ENCODE data around the gene BBS12. TPM values are rescaled to one million over a fixed set of nuclear protein-coding genes. Genes with fewer than 3 reads are reported as not detected.
A peak's percentile ranks its signal among the peaks of the same experiment; 100 is the strongest.

The BBS12 gene
- total RNA-seq, 4 donors from 2014 or later: 3.6 to 9.9 (median 6.2) TPM

DNA sequence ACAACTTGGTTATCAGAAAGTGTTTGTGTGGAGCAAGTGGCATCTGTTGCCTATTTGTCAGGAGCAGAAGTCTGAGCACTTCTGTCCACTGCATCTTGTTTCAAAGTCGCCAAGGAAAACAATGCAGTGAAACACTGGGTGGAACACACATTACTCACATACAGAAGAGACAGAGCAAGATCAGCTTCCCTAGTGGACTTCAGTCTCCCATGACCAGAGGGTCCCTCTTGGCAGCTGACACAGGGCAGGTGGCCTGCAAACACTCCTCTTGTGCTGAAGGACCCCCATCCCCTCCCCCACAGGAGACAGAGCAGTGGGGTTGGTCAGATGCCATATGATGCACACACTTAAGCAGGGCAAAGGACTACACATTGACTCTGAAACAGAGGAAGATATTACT is 3.6 kb upstream of the BBS12 start:
- TF ChIP-seq, protein P1, sequence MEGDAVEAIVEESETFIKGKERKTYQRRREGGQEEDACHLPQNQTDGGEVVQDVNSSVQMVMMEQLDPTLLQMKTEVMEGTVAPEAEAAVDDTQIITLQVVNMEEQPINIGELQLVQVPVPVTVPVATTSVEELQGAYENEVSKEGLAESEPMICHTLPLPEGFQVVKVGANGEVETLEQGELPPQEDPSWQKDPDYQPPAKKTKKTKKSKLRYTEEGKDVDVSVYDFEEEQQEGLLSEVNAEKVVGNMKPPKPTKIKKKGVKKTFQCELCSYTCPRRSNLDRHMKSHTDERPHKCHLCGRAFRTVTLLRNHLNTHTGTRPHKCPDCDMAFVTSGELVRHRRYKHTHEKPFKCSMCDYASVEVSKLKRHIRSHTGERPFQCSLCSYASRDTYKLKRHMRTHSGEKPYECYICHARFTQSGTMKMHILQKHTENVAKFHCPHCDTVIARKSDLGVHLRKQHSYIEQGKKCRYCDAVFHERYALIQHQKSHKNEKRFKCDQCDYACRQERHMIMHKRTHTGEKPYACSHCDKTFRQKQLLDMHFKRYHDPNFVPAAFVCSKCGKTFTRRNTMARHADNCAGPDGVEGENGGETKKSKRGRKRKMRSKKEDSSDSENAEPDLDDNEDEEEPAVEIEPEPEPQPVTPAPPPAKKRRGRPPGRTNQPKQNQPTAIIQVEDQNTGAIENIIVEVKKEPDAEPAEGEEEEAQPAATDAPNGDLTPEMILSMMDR (IDR thresholded peaks at IDR 0.05): no peak
- no peak for TF ChIP-seq POLR2A (IDR thresholded peaks at IDR 0.05)
- no peaks in the 10 kb centered on the region for H3K36me3 ChIP-seq
- intact Hi-C loops (cut with DNase I; ENCODE audit: low total_unique reads): no loop called here
- no peaks in the 10 kb centered on the region for H3K4me1 ChIP-seq
- H3K27me3 ChIP-seq: no peaks in the 10 kb centered on the region
- no peak overlapping the region for H3K4me3 ChIP-seq
- H3K27ac ChIP-seq: no peak overlapping the region
- no peak for DNase-seq
- no peaks in the 10 kb centered on the region for H3K9me3 ChIP-seq

DNA sequence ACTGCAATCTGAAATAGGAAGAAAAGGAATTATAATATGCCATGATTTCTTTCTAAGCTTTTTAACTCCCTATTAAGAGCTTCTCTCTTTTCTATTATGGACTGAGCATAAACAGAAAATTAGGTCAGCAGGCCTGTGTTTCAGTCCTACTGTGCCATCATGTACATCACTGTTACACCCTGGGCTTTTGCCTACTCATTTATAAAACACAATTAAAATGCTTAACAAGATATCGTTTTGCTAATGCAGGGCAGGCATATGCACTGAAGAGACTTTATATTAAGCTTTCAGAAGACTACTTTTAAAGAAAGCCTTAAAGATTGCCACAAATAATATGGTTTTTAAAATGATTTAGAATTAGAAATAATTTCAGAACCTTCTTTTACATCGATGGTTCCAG is 828 bp upstream of the BBS12 start:
- Histone ChIP-seq H3K4me1 (no peaks in the 10 kb centered on the region), H3K9me3 (no peaks in the 10 kb centered on the region), H3K36me3 (no peaks in the 10 kb centered on the region), H3K27ac (peak overlapping the region; percentile 75 to 77), H3K27me3 (no peaks in the 10 kb centered on the region), H3K4me3 (peak overlapping the region in 1 of 2 donors; percentile 68)
- DNase-seq: no peak
- TF ChIP-seq, protein P1 (IDR thresholded peaks at IDR 0.05): no peak
- TF ChIP-seq POLR2A (IDR thresholded peaks at IDR 0.05): no peak
- intact Hi-C loops (cut with DNase I; ENCODE audit: low total_unique reads): no loop called here

DNA sequence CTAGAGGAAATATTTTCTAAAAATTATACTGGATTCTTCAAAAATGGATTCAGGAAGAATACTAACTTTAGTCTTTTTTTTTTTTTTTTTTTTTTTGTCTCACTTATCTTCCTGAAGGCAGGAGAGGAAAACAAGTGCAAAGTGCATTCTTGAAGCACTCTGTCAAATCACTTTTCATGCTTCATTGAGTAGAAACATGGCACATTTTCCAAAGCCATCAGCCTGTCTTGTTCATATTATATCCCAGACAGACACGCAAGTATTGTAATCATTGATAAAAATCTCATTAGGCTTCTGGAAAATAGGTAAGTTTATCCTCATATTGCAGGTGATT is 1.2 kb downstream of the BBS12 start:
- H3K9me3 ChIP-seq: no peaks in the 10 kb centered on the region
- H3K36me3 ChIP-seq: no peaks in the 10 kb centered on the region
- DNase-seq: no peak
- H3K4me3 ChIP-seq: no peak overlapping the region
- TF ChIP-seq POLR2A (IDR thresholded peaks at IDR 0.05): no peak
- TF ChIP-seq, protein P1 (IDR thresholded peaks at IDR 0.05): no peak
- H3K4me1 ChIP-seq: no peaks in the 10 kb centered on the region
- H3K27me3 ChIP-seq: no peaks in the 10 kb centered on the region
- peak overlapping the region in 1 of 2 donors; percentile 88 for H3K27ac ChIP-seq
- intact Hi-C loops (cut with DNase I; ENCODE audit: low total_unique reads): no loop called here

DNA sequence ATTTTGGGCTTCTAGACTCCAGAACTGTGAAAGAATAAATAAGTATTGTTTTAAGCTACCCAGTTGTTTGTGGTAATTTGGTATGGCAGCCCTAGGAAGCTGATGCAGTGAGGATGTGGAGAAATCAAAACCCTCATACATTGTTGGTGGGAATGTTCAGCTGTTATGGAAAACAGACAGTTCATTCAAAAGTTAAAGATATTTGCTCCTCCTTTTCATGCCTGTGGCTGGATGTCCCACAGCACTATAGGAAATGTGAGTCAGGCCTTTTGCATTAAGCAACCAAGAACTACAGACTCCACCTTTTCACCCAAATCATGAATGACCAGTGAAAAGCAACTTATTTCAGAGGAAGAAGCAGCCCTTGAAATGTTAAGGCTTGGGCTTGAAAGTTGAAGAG is 6.7 kb downstream of the BBS12 start:
- intact Hi-C loops (cut with DNase I; ENCODE audit: low total_unique reads): no loop called here
- no peaks in the 10 kb centered on the region for H3K4me1 ChIP-seq
- TF ChIP-seq POLR2A (IDR thresholded peaks at IDR 0.05): no peak
- TF ChIP-seq, protein P1 (IDR thresholded peaks at IDR 0.05): no peak
- DNase-seq: no peak
- H3K27ac ChIP-seq: no peak overlapping the region
- H3K9me3 ChIP-seq: no peaks in the 10 kb centered on the region
- H3K4me3 ChIP-seq: no peak overlapping the region
- no peaks in the 10 kb centered on the region for H3K36me3 ChIP-seq
- no peaks in the 10 kb centered on the region for H3K27me3 ChIP-seq

DNA sequence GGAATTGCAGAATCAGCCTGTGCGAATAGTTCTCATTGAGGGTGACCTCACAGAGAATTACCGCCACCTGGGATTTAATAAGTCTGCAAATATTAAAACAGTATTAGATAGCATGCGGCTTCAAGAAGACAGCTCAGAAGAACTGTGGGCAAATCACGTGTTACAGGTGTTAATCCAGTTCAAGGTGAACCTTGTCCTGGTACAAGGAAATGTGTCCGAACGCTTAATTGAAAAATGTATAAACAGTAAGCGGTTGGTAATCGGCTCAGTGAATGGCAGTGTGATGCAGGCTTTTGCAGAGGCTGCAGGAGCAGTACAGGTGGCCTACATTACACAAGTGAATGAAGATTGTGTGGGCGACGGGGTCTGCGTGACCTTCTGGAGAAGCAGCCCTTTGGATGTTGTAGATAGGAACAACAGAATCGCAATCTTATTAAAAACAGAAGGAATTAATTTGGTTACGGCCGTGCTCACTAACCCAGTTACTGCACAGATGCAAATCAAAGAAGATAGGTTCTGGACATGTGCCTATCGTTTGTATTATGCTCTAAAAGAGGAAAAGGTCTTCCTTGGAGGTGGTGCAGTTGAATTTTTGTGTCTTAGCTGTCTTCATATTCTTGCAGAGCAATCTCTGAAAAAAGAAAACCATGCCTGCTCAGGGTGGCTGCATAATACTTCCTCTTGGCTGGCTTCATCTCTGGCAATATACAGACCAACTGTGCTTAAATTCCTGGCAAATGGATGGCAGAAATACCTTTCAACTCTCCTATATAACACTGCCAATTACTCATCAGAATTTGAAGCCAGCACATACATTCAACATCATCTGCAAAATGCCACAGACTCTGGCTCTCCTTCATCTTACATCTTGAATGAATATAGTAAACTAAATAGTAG is 10.7 kb downstream of the BBS12 start:
- Histone ChIP-seq H3K27ac (no peak overlapping the region), H3K36me3 (no peaks in the 10 kb centered on the region)
- intact Hi-C loops (cut with DNase I; ENCODE audit: low total_unique reads): no loop called here

More for the DNA sequence above, 10.7 kb downstream of the BBS12 start:
- Histone ChIP-seq H3K4me1 (no peaks in the 10 kb centered on the region), H3K27me3 (no peaks in the 10 kb centered on the region), H3K9me3 (no peaks in the 10 kb centered on the region), H3K4me3 (no peak overlapping the region)
- DNase-seq: no peak
- no peak for TF ChIP-seq POLR2A (IDR thresholded peaks at IDR 0.05)
- TF ChIP-seq, protein P1 (IDR thresholded peaks at IDR 0.05): no peak
